CD4-positive, alpha-beta T cell treated with Interleukin-10 for 1 hour (primary cell): ENCODE results near the gene CD247.

Source experiments
- DNase-seq: peaks from one replicate; pipeline ENCODE4 v3.0.0-alpha.2; 2020

Gene CD247

DNA sequence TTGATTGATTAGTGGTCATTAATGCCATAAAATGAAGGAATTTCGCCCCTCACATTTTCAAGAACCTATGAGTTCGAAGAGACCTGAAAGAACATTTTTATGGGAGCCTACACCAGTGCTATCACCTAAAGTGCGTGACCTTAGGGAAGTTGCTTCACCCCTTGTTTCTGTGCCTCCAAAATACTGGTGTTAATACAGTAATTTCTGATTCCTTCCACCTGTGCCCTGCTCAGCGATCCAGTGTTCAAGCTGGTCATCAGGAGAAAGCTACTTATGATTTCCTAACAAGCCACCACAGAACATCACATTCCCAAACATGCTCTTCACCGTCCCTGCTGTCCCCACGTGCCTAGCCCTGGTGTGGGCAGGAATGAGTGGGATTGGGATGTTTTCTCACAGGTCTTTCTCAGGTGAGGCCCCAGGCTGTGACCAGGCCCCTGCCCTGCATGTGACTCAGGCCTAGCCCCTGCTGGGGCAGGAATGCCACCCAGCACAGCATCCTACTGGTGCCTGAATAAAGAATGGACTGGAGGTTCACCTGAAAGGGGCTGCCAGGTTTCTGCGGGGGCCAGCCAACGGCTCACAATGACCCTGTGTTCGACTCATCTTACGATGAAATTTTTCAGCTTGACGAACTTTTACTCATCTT lies 60.3 kb downstream of the CD247 start:
- no peak for DNase-seq

- no peak for DNase-seq
Observed at GRCh38 chr1:167456926-167457325, 61.4 kb downstream of the CD247 start.

GRCh38 chr1:167456524-167456923 lies 61.8 kb downstream of the CD247 start:
- no peak for DNase-seq

DNA sequence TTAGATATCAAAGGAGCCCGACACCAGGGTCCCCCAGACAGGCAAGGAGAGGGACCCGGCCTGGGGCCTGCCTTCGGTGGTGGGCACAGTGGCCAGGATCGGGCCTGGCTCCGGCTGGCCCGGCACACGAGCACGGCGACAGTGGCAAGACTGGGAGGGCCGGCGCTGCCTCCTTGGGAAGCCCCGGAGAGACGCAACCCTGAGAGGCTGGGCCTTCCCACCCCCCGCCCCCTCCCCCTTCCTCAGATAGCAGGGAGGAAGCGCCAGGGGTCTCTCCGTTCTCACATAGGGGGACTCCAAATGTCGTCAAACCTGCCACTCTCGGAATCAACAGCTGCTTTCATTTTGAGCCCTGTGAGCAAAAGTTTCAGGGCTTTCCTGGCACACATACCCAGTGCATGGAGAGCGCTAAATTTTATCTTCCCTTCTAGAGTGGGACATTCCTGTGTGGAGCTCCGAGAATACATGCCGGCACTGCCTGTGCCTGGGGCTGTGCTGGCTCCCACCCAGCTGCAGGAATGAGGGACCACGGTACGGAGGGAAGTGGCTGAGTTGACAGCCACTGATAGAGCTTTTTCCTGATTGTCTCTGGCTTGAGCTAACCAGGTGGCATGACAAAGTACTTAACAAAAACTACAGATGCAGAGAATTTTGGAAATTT lies 62.4 kb downstream of the CD247 start:
- peak; percentile 64 for DNase-seq

GRCh38 chr1:167454894-167455785 lies 63.2 kb downstream of the CD247 start:
- peak; percentile 83 for DNase-seq

- DNase-seq: peak; percentile 45
Observed at GRCh38 chr1:167454304-167454893, 63.9 kb downstream of the CD247 start.

DNA sequence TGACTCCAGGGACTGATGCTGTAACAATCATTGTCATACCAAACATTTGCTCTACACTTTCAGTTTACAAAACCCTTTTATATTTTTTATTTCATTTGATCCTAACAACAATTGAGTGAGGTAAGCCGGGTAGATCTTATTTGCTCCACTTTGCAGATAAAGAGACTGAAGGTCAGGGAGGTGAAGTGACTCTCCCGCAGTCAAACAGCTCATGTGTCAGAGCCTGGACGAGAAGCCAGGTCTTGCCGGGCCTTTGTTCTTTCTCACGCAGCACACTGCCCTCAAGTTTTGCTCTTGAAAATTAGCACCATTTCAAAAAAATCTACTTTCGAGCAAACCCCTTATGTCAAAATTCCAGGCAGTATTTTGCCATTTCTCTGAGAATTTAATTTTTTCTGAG lies 65.2 kb downstream of the CD247 start:
- no peak for DNase-seq

GRCh38 chr1:167452483-167452882 lies 65.8 kb downstream of the CD247 start:
- no peak for DNase-seq

DNA sequence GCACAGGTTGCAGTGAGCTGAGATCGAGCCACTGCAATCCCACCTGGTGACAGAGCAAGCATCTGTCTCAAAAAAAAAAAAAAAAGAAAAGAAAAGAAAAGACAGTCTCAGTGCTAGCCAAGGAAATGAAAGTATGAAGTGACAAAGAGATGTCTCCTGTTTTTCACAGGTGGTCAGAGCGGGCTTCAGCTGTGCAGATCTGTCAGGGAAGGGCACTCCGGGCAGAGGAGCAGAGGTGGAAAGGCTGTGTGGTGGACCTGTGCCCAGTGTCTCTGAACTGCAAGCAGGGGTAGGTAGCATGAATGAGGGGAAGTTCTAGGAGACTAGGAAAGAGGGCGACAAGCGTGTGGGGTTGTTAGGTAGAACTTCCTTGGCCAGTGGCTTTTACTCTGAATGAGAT lies 67.5 kb downstream of the CD247 start:
- DNase-seq: peak; percentile 44

DNA sequence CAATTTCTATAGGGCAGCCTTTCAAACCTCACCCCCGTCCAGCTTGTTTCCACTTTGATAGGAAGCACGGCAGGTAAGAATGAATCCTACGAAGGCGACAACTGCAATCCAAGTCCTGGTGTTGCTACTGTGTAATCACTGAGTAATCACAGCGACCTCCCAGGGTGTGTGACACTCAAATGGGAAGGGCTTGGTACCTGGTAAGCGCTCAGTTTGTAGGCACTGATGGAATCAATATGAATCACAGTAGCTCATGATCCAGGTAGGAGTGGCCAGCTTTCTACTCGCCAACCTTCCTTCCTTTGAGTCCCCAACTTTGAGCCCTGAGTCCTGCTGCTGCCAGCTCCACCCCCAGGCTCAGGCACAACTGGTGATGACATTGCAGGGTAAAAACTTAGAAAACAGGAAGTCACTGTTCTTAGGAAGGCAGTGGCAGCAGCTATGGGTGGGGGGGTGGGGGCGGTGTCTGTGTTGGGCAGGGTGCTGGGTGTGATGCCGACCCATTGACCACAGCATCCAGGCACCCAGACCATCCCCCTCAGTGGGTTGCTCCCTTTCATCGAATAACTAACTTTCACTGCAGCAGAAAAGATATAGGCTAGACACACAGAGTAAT lies 70.7 kb downstream of the CD247 start:
- DNase-seq: peak; percentile 79

- no peak for DNase-seq
Observed at GRCh38 chr1:167446966-167447365, 71.4 kb downstream of the CD247 start.

GRCh38 chr1:167443757-167444156 lies 74.6 kb downstream of the CD247 start:
- no peak for DNase-seq

GRCh38 chr1:167442854-167443565 lies 75.3 kb downstream of the CD247 start:
- no peak for DNase-seq

DNA sequence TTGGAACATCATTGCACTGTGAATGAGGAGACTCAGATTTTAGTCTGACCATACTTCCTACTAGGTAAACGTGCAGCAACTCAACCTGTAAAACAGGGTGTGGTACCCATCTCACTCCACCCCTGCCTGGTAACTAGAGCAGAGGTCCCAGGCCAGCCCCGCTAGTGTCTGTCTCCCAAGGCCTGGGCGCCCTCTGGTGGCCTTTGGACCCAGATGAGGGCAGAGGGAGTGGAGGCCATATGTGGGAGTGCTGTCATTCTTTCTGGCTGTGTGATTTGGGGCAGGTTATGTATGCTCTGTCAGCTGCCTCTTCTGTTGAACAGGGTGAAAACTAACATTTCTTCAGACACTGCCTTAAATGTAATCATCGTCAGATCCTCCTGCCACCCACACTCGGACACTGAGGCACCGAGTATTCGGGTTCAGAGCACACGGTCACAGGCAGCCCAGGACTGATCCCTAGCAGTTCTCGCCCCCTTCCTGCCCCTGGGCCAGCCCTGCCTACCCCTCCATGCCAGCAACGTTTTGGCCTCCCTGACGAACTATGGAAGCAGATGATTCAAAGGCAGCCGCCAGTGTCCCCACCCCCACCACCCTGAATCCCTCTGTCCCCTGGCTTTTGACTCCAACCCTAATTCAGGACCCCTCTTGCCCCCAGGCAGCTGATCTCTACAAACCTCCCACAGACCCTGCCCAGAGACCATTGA lies 76.0 kb downstream of the CD247 start:
- DNase-seq: peak; percentile 89

- DNase-seq: no peak
Observed at GRCh38 chr1:167441222-167441621, 77.1 kb downstream of the CD247 start.

- no peak for DNase-seq
Observed at GRCh38 chr1:167440776-167441175, 77.6 kb downstream of the CD247 start.

DNA sequence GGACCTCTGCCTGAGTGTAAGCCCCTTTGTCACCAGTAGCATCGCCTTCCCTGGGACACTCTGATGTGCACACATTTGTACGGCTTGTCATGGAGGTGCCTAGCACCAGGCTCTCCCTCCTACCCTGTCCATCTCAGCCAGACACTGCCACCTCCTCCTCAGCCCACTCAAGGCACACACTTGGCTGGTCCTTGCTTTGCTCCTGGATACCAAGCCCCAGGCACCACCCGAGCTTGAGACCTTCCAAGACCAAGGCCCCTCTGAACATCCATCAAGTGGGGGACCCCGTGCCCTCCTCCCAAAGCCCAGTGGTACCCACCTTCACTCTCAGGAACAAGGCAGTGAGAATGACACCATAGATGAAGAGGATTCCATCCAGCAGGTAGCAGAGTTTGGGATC lies 78.0 kb downstream of the CD247 start:
- DNase-seq: no peak

DNA sequence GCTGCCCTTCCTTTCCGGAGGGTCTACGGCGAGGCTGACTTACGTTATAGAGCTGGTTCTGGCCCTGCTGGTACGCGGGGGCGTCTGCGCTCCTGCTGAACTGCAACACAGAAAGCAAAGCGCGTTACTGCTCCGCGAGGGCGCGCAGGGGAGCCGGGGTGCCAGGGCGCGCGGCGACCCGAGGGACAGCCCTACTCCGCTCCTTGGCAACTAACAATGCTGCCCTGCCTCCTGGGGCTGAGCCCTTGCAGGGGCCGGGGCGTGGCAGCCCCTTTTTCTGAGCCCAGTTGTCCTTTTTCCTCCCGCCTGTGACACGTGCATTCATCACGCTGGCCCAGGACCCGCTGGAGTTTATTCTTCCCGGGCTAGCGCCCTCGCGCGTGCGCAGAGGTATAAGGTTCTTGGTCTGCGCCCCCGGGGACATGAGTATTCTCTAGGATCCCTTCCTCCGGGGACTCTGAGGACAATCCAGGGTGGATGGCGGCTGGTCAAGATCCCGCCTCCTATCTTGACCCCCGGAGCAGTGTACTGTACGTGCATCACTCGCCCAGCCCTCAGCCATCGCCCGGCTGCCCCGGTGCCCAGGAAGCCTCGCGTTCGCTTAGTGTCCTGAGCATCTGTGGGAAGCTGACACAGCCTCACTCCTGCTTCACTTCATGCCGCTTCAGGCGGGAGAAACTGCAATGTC lies 78.9 kb downstream of the CD247 start:
- DNase-seq: no peak

GRCh38 chr1:167438171-167439138 lies 79.9 kb downstream of the CD247 start:
- DNase-seq: no peak

- DNase-seq: no peak
Observed at GRCh38 chr1:167435484-167435883, 82.8 kb downstream of the CD247 start.
